Measurements from ENCODE around the gene TRIM28.

Gene TRIM28

DNA sequence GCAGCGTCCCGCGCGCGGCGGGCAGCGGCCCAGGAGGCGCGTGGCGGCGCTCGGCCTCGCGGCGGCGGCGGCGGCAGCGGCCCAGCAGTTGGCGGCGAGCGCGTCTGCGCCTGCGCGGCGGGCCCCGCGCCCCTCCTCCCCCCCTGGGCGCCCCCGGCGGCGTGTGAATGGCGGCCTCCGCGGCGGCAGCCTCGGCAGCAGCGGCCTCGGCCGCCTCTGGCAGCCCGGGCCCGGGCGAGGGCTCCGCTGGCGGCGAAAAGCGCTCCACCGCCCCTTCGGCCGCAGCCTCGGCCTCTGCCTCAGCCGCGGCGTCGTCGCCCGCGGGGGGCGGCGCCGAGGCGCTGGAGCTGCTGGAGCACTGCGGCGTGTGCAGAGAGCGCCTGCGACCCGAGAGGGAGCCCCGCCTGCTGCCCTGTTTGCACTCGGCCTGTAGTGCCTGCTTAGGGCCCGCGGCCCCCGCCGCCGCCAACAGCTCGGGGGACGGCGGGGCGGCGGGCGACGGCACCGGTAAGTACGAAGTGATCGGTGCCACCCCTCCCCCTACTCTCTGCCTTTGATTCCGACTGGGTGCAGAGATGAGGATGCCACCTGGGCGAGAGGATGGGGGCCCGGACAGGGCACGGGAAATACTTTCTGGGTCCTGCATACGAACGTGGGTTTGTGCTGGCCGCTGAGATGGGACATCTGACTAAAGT, 874 bp downstream of the TRIM28 start:
- H3K9ac ChIP-seq (ENCODE audit: insufficient read length): peak overlapping the region; percentile 97
- H3K27ac ChIP-seq: peak overlapping the region; percentile 87
- H3K9me3 ChIP-seq (ENCODE audit: low read depth, low read length): no peaks in the 10 kb centered on the region
- no peak for DNase-seq (ENCODE audit: low read depth, low spot score)
- TF ChIP-seq FOXP2 (optimal IDR thresholded peaks at IDR 0.05; ENCODE audit: control extremely low read depth, extremely low read length, insufficient read depth) (no peak), POLR2AphosphoS5 (IDR thresholded peaks at IDR 0.05; ENCODE audit: borderline replicate concordance, low read depth, low read length) (no peak), EZH2 (IDR thresholded peaks at IDR 0.05) (no peak)
- peak overlapping the region; percentile 97 for H3K4me3 ChIP-seq
- peaks cover 50% of the 10 kb centered on the region for H3K36me3 ChIP-seq (ENCODE audit: insufficient read depth, low read length)

DNA sequence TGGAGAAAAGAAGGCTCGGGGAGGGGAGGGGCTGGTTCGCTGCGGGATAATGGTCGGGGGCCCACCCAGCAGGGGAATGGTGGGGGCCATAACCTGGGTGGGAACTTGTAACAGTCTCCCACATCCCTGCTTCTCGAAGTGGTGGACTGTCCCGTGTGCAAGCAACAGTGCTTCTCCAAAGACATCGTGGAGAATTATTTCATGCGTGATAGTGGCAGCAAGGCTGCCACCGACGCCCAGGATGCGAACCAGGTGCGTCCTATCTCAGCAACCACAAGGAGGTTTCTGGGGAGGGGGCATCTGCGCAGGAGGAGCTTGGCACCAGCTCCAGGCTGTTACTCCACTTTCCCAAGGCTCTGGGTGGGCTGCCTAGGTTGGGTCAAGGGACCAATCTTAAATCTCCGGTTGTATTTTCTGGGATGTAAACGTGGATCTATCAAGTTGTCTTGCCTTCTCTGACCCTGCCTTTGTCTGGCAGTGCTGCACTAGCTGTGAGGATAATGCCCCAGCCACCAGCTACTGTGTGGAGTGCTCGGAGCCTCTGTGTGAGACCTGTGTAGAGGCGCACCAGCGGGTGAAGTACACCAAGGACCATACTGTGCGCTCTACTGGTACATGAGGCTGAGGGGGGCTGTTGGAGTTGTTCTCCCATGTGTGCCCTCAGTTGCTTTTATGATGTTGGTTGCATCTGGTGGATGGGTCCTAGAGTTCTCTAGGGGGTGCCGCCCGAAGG, 1.6 kb downstream of the TRIM28 start:
- DNase-seq (ENCODE audit: low read depth, low spot score): no peak
- no peaks in the 10 kb centered on the region for H3K9me3 ChIP-seq (ENCODE audit: low read depth, low read length)
- peaks cover 57% of the 10 kb centered on the region for H3K36me3 ChIP-seq (ENCODE audit: insufficient read depth, low read length)
- H3K27ac ChIP-seq: peak overlapping the region; percentile 75; the same call in 1 of the 2 replicates
- TF ChIP-seq EZH2 (IDR thresholded peaks at IDR 0.05) (no peak), FOXP2 (optimal IDR thresholded peaks at IDR 0.05; ENCODE audit: control extremely low read depth, extremely low read length, insufficient read depth) (no peak), POLR2AphosphoS5 (IDR thresholded peaks at IDR 0.05; ENCODE audit: borderline replicate concordance, low read depth, low read length) (no peak)
- H3K4me3 ChIP-seq: peak overlapping the region; percentile 97
- H3K9ac ChIP-seq (ENCODE audit: insufficient read length): peak overlapping the region; percentile 97

DNA sequence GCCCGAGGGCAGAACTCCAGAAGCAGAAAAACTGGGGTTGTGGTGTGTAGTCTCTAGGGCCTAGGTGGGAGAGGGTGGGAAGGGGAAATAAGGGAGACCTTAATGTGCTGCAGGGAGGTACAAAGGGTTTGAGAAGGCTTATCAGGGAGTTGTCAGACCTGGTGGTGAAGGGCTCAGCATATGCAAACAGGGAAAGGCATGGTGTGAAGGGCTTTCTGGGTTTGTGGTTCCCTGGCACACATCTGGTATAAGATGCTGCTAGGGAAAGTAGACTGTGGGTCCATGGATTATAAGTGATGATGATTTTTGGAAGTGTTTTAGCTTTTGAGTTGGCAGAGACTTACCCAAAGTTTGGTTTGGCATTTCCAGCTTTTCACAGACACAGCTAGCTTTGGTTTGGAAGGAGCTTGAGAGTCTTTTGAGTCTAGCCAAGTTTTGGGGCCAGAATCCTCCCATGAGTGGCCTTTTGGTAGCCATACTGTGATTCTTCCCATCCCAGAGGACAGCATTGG, 2.2 kb downstream of the TRIM28 start:
- TF ChIP-seq POLR2AphosphoS5 (IDR thresholded peaks at IDR 0.05; ENCODE audit: borderline replicate concordance, low read depth, low read length) (no peak), FOXP2 (optimal IDR thresholded peaks at IDR 0.05; ENCODE audit: control extremely low read depth, extremely low read length, insufficient read depth) (no peak), EZH2 (IDR thresholded peaks at IDR 0.05) (no peak)
- Histone ChIP-seq H3K27ac (peak overlapping the region; percentile 63), H3K4me3 (peak overlapping the region; percentile 97), H3K9ac (ENCODE audit: insufficient read length) (peak overlapping the region; percentile 97), H3K36me3 (ENCODE audit: insufficient read depth, low read length) (peaks cover 63% of the 10 kb centered on the region), H3K9me3 (ENCODE audit: low read depth, low read length) (no peaks in the 10 kb centered on the region)
- no peak for DNase-seq (ENCODE audit: low read depth, low spot score)

DNA sequence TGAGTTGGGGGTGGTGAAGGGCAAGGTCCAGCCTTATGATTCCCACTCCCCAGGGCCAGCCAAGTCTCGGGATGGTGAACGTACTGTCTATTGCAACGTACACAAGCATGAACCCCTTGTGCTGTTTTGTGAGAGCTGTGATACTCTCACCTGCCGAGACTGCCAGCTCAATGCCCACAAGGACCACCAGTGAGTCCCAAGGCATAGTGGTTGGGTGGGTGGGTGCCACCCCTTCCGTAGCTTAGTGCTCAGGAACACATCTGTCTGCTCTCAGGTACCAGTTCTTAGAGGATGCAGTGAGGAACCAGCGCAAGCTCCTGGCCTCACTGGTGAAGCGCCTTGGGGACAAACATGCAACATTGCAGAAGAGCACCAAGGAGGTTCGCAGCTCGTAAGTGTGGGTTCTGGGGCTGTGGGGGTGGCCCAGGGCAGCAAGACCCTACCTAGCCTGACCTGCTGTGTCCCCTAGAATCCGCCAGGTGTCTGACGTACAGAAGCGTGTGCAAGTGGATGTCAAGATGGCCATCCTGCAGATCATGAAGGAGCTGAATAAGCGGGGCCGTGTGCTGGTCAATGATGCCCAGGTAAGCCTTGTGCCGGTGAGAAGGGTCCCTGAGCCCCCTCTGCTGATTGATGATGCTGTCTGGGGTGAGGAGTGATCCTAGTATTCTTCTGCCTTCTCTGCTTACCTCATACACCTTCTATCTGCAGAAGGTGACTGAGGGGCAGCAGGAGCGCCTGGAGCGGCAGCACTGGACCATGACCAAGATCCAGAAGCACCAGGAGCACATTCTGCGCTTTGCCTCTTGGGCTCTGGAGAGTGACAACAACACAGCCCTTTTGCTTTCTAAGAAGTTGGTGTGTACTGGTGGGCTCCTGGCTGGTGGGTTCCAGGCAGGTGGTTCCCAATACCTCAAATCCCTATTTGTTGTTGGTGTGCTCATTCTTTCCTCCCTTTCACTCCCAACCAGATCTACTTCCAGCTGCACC, 3.8 kb downstream of the TRIM28 start:
- no peak for TF ChIP-seq FOXP2 (optimal IDR thresholded peaks at IDR 0.05; ENCODE audit: control extremely low read depth, extremely low read length, insufficient read depth)
- TF ChIP-seq POLR2AphosphoS5 (IDR thresholded peaks at IDR 0.05; ENCODE audit: borderline replicate concordance, low read depth, low read length): no peak; the same call in 1 of the 2 replicates
- TF ChIP-seq EZH2 (IDR thresholded peaks at IDR 0.05): no peak
- H3K9ac ChIP-seq (ENCODE audit: insufficient read length): no peak overlapping the region
- peaks cover 76% of the 10 kb centered on the region for H3K36me3 ChIP-seq (ENCODE audit: insufficient read depth, low read length)
- H3K27ac ChIP-seq: no peak overlapping the region
- no peak overlapping the region for H3K4me3 ChIP-seq
- no peaks in the 10 kb centered on the region for H3K9me3 ChIP-seq (ENCODE audit: low read depth, low read length)
- no peak for DNase-seq (ENCODE audit: low read depth, low spot score)

DNA sequence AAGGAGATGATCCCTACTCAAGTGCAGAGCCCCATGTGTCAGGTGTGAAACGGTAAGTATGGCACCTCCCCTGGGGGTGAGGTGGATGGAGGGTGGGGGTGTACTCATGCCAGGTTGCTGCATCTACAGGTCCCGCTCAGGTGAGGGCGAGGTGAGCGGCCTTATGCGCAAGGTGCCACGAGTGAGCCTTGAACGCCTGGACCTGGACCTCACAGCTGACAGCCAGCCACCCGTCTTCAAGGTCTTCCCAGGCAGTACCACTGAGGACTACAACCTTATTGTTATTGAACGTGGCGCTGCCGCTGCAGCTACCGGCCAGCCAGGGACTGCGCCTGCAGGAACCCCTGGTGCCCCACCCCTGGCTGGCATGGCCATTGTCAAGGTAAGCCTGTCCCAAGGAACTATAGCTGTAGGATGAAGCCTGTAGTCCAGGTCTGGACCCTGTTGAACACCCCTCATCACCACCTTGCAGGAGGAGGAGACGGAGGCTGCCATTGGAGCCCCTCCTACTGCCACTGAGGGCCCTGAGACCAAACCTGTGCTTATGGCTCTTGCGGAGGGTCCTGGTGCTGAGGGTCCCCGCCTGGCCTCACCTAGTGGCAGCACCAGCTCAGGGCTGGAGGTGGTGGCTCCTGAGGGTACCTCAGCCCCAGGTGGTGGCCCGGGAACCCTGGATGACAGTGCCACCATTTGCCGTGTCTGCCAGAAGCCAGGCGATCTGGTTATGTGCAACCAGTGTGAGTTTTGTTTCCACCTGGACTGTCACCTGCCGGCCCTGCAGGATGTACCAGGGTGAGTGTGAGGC, 5.2 kb downstream of the TRIM28 start:
- Histone ChIP-seq H3K9ac (ENCODE audit: insufficient read length) (no peak overlapping the region), H3K9me3 (ENCODE audit: low read depth, low read length) (no peaks in the 10 kb centered on the region), H3K27ac (no peak overlapping the region), H3K4me3 (no peak overlapping the region), H3K36me3 (ENCODE audit: insufficient read depth, low read length) (peaks cover 76% of the 10 kb centered on the region)
- TF ChIP-seq EZH2 (IDR thresholded peaks at IDR 0.05) (no peak), FOXP2 (optimal IDR thresholded peaks at IDR 0.05; ENCODE audit: control extremely low read depth, extremely low read length, insufficient read depth) (no peak), POLR2AphosphoS5 (IDR thresholded peaks at IDR 0.05; ENCODE audit: borderline replicate concordance, low read depth, low read length) (no peak)
- no peak for DNase-seq (ENCODE audit: low read depth, low spot score)

DNA sequence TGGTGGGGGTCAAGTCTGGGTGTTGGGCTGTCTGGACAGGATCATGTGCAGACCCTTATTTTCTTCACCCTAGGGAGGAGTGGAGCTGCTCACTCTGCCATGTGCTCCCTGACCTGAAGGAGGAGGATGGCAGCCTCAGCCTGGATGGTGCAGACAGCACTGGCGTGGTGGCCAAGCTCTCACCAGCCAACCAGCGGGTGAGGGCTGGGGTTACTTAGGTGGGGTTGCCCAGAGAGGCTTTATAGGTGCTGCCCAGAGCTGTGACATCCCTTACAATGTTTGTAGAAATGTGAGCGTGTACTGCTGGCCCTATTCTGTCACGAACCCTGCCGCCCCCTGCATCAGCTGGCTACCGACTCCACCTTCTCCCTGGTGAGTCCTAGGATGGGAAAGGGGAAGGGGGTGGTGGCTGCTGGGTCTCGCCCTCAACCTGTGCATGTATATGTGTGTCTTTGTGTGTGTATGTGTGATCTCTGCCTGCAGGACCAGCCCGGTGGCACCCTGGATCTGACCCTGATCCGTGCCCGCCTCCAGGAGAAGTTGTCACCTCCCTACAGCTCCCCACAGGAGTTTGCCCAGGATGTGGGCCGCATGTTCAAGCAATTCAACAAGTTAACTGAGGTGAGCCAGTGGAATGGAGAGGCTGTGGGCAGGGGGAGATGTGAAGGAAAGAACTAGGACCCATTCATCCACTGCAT, 5.9 kb downstream of the TRIM28 start:
- no peak overlapping the region for H3K9ac ChIP-seq (ENCODE audit: insufficient read length)
- peaks cover 76% of the 10 kb centered on the region for H3K36me3 ChIP-seq (ENCODE audit: insufficient read depth, low read length)

More for the DNA sequence above, 5.9 kb downstream of the TRIM28 start:
- Histone ChIP-seq H3K9me3 (ENCODE audit: low read depth, low read length) (no peaks in the 10 kb centered on the region), H3K27ac (no peak overlapping the region), H3K4me3 (no peak overlapping the region)
- DNase-seq (ENCODE audit: low read depth, low spot score): no peak
- TF ChIP-seq EZH2 (IDR thresholded peaks at IDR 0.05) (no peak), FOXP2 (optimal IDR thresholded peaks at IDR 0.05; ENCODE audit: control extremely low read depth, extremely low read length, insufficient read depth) (no peak), POLR2AphosphoS5 (IDR thresholded peaks at IDR 0.05; ENCODE audit: borderline replicate concordance, low read depth, low read length) (no peak; the same call in 1 of the 2 replicates)
